Retinal pigment epithelial cell (primary cell): ENCODE measurements around the gene APH1B.

ENCODE experiments used
- DNase-seq: peaks from one replicate; pipeline ENCODE4 v3.0.0-alpha.2; 2010; ENCODE audit warnings: low read depth
- H3K4me3 ChIP-seq: 2 replicates; pipeline ENCODE4 v1.5.1; 2011; ENCODE audit warnings: mild to moderate bottlenecking, low read length, control low read depth, moderate library complexity
- TF ChIP-seq, protein P1 (sequence below): conservative IDR thresholded peaks from 2 replicates; pipeline ENCODE4 v1.5.1; 2011; ENCODE audit warnings: low read depth, low read length, control low read depth, inconsistent platforms

Gene APH1B

GRCh38 chr15:63321462-63321861 is 44.1 kb downstream of the APH1B start:
- TF ChIP-seq, protein P1, sequence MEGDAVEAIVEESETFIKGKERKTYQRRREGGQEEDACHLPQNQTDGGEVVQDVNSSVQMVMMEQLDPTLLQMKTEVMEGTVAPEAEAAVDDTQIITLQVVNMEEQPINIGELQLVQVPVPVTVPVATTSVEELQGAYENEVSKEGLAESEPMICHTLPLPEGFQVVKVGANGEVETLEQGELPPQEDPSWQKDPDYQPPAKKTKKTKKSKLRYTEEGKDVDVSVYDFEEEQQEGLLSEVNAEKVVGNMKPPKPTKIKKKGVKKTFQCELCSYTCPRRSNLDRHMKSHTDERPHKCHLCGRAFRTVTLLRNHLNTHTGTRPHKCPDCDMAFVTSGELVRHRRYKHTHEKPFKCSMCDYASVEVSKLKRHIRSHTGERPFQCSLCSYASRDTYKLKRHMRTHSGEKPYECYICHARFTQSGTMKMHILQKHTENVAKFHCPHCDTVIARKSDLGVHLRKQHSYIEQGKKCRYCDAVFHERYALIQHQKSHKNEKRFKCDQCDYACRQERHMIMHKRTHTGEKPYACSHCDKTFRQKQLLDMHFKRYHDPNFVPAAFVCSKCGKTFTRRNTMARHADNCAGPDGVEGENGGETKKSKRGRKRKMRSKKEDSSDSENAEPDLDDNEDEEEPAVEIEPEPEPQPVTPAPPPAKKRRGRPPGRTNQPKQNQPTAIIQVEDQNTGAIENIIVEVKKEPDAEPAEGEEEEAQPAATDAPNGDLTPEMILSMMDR, result no peak
- H3K4me3 ChIP-seq, result no peak overlapping the region
- no peak for DNase-seq

GRCh38 chr15:63322541-63322940 is 45.1 kb downstream of the APH1B start:
- no peak for DNase-seq
- no peak overlapping the region for H3K4me3 ChIP-seq
- TF ChIP-seq, protein P1, result no peak

DNA sequence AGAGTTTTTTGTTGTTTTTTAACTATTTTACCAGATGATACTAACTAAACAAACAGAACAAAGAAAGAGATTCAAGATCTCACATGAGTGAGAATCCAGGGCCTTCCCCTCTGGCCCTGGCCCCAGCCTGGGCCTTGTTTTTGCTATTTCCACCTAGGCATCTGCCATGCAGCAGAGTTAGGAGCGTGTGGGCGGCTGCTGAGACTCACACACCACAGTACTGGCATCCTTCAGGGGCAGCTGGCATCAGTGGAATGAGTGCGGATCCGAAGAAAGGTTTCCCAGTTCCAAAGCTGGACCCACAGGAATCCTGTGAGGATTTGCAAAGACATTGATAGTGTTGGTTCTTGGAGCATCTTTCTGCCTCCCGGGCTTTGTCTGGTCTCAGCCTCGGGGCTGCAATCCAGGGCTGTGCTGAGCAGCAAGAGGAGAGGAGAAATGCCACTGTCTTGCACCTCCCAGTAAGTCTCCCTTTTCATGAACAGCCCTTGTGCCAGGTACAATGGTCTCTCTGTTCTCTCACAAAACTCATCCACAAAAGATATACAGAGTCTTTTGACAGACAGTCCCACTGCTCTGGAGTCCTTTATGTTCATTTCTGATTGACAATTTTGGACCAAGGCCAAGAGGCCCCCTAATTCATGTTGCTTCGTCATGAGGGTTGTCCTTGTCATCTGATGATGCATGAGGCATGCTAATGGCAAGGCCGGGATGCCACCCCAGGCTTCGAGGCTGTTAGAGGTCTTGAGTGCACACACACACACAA is 46.6 kb downstream of the APH1B start:
- no peak overlapping the region for H3K4me3 ChIP-seq
- no peak for DNase-seq

GRCh38 chr15:63324770-63325169 is 47.4 kb downstream of the APH1B start:
- H3K4me3 ChIP-seq, result no peak overlapping the region
- TF ChIP-seq, protein P1, result no peak
- DNase-seq, result no peak

More for the DNA sequence above, 46.6 kb downstream of the APH1B start:
- TF ChIP-seq, protein P1, result no peak

DNA sequence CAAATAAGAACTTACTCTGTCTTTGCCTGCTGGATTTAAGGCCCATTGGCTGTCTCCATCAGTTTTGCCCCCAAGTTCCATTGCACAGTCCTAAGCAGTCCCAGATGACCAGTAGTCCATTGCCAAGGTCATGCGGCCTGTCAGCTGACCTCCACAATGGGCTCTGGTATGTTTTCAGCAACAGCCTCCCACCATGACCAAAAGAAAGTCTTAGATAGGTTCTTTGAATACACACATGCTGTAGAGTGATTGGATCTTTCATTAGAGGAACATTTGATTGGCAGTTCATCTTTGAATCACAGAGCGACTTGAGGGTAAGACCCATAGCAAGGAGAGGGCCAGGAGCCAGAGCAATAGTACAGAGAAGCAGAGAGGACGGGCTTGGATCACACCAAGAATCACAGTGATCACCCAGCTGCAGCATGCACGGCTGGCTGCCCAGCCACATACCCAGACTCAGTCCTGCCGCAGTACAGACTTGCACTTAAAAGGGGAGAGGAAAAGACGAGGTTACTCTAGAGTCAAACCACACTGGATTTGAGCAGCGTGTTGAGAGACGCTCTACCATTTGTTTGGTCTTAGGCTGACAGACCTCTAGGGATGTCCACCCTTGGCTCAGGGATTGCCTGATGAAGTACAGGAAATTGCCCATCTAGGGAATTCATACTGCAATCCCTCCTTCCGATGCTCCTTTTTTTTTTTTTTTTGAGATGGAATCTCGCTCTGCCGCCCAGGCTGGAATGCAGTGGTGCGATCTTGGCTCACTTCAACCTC is 50.4 kb downstream of the APH1B start:
- DNase-seq, result no peak
- no peak overlapping the region for H3K4me3 ChIP-seq
- TF ChIP-seq, protein P1, result no peak

DNA sequence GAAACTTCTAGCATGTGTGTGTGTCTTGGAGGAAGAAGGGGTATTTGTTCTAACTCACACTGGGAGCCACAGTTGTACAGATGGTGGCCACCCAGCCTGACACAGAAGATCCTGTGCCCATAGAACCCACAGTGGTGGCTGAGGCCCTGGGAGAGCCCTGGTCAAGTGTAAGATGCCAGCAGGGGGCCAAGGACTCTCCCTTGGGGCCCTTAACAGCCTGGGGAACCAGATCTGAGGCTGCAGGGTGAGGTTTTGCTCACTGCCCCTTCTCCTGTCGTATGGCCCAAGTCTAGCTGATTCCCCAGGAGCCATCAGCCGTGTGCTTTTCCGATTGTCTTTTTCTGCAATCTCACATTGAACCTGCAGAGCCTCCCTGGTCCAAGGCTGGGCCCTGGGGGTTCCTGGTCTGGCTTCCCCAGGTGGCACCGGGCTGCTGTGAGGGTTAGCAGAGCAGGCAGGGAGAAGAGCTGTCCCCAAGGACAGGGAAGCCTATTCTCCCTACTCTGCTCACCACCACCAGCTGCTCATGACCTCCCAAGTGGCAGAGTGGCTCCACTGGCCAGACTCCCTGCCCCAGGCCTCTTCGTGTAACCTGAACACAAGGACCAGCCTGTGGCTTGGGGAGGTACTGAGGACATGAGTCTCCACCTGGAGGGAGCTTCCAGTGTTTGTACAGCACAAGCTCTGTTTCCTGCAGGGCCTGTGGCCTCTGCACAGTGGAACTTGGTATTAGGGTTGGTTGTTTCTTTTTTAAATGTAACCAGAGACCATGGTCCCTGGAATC is 52.4 kb downstream of the APH1B start:
- TF ChIP-seq, protein P1, result no peak
- no peak for DNase-seq
- H3K4me3 ChIP-seq, result no peak overlapping the region
